Stimulated activated CD4-positive, alpha-beta T cell treated with anti-CD3 and anti-CD28 coated beads, Interleukin-1b, Interleukin-23, amount 100 ng/mL, for 24 hours (primary cell): ENCODE measurements around the gene PPP1R9B.

ENCODE experiments used
- DNase-seq, 4 experiments: peaks; one replicate each; pipeline ENCODE4 v3.0.0-alpha.2; 2020; ENCODE audit warnings: low read depth in 4 of 4, low spot score in 1 of 4

Gene PPP1R9B

DNA sequence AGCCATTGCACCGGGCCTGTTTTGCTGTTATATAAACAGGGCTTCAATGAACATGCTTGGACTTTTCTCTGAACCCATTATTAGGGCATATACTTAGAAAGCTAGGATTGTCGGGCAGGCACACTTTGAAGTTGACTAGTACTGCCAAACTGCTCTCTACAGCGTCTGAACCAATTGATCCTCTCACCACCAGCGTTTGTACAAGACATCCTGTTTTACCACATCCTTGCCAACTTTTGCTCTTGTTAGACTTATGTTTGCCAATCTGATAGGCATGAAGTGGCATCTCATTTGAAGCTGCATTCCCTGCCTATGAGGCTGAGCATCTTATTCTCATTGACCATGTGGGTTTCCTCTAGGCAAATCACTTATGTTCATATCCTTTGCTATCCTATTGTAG, 7.4 kb upstream of the PPP1R9B start:
- no peak for DNase-seq

DNA sequence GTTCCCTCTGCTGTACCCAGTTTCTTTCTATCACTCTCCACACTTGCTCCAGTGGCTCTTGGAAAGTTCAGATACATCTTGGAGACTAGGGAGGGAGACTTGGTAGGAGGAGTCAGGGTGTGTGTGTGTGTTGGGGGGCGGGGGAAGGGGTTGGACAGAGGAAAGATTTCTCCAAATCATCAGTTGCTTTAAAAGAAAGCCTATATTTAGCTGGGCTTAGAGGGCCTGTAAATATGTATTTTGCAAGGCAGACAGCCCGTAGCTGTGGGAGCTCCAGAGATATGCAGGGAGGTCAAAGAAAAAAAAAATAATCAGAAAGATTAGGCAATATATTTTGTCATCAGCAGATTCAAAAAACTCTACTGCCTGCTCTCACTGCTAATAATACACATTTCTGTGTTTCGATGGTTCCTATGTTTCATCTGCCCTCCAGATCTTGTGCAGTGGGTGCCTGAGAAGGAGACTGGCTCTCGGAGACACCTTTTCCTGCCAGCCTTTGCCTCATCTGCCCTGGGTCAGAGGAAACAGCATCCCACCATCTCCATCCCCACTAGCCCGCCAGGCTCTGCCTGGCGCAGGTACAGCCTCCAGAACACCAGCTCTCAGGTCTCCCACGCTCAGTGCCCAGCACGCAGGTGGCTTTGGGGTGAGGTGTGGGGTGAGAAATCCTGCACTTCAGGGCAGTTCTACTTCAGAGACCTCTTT, 4.8 kb upstream of the PPP1R9B start:
- no peak for DNase-seq

DNA sequence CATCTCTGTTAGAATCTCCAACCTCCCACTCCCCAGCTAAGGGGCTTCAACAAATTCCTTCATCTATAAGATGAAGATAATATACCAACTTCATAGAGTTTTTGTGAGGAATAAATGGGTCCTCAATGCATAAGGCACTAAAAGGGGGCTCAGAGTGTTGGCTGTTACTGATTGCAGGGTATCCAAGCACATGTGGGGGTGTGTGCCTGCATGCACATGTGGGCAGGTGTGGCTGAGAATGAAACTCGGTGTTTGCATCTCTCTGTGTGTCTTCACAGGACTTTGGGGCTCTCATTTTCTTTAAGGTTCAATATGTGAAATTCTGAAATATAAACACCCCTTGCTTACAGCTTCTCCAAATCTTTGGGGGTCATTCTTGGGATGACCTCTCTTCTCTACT, 4.1 kb upstream of the PPP1R9B start:
- DNase-seq = no peak

DNA sequence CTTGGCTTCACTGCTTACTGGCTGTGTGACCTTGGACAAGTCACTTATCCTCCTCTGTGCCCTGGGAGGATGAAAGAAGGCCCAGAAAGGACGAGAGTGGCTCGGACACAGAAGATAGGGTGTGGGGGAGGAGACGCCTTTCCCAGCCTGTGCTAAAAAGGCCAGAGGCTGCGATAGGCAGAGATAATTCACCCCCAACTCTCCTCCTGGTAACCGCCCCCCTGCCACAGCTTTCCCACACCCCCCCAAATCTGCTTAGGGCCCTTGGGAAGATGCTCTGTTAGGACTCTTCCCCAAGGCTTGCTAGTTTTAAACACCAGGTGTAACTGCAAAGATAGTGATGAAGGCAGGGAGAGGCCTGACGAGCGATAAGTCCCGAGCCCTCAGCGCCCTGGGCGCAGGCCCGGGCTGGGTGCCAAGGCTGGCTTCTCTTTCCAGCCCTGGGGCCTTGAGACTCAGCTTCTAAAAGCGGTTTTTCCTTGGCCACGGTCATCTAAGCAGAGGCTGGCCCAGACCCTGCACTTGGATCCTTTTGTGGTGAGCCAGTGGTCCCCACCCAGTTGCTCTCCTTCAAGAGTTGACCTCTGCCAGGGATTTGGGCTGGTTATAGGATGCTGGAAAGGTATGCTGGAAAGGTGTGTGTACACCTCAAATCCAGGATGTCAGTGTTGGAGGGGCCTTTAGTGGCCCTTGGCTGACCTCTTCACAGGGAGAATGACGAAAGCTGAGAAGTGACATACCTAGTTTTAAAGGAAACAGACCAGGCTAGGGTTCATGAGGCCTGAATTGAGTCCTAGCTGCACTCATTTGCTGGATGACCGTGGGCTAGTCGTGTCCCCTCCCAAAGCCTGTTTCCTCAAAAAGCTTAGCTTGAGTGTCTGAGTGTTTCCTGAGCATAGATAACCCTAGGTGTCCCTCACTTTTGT, 3.4 kb upstream of the PPP1R9B start:
- no peak for DNase-seq

DNA sequence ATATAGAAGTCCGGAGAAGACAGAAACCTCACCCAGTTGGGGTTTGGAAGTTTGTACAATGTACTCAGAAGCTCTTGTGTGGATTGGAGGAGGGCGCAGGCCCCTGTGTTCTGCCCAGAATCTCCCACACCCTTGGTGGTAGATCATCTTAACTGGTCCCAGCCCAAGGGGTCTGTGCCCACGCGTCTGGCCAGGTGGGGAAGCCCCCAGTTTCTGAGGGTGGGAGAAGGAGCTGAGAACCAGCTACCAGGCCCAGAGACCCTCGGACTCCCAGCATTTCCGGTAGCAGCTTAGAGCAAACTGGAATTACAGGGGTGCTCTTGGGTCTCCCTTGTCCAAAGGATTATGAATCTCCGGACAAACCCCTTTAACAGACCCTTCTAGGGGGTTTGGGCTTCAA, 2.3 kb upstream of the PPP1R9B start:
- DNase-seq = no peak

DNA sequence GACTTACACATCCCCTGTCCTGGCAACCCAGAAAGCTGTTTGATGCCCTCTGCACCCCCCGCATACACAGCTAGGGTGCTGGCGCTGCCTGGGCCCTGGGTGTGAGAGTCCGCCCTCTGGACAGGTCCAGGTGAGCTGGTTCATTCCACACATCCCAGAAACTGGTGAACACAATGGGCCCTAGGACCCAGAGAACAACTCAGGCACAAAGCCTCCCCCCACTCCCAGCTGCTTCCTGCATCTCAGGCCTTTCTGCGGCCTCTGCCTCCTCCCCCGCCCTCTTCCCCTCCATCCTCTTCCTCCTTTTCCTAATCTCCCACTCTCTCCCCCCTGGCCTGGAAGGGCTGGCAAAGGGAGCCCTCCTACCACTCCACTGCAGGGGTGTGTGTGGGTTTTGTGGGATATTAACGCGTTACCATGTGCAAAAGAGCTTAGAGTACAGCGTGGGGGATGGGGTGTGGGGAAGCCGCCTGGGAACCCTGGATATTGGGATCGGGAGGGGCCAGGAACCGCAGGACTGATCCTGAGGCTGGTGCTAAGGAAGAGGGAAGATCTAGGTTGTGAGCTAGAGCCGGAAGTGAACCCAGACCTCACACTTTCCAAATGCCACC, 1.6 kb upstream of the PPP1R9B start:
- no peak for DNase-seq

DNA sequence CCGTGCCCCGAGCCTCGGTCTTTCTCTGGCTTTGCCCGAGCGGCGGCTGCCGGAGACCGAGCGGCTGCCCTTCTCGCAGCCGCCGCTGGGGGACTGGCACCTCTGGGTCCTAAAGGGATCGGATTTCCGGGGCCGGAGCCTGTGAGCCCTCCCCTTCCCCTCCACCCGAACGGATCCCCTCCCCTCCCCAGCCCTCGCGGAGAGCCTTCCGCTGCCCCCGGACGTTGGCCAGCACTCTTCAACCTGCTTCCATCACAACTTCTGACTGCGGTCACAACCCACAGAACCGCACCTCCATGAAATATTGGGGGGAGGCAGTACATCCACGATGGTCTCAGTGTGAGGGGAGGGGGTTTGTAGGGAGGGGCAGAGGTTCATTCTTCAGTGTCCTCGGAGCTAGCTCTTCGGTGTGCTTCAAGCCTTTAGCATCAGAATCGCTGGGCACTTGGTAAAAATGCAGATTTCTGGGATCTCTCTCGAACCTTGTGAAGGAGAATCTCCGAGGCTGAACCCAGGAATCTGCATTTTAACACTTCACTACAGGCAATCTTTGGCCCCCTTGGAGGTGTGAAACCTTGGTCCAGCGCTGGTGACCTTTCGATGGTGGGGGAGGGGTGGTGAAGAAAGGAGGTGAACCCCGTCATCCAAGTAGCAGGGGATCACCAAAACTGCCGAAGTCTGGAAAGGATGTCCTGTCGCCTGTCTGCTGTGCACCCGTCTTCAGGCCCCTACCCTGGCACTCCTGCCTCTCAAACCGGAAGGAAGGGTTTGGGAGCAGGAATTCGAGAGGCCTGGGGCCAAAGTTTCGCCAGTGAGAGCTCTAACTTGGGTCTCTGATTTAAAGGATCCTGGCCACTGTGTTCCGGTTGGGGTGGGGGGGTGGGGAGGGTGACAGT, 812 bp upstream of the PPP1R9B start:
- DNase-seq = peak; percentile 60 to 88 (median 75)

DNA sequence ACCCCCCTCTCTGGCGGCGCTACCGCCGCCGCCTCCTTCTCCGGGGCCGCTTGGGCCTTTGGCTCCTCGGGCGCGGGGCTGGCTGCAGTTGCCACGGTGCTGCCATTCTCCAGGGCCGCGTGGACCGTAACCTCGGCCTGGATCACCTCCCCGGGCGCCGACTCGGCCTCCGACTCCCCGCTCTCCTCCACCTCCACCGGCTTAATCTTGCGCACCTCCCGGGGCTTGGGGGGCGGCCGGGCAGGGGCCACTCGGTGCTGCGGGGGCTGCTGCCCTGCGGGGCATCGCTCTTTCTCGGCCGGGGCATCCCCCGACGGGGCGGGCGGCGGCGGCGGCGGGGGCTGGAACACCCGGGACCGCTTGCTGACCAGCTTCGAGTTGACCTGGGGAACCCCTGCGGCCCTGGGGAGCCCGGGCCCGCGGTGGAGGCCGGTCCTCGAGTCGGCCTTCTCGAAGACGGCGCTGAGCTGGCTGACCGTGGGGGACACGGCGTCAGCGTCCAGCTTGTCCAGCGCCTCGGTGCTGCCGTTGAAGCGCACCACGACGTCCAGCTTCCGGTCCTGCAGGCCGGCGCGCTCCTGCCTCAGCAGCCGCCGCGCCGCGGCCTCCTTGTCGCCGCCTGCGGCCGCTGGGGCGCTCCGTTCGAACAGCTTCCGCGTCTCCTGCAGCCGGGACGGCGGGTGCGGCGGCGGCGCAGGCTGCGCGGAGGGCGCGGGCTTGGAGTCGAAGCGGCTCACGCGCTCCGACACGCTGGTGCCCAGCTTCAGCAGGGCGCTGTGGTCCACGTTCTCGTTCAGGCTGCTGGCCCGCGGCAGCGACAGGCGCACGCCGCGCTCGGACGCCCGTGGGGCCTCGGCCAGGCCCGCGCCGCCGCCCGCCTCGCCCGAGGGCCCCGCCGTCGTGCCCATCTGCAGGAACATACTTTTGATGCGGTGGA, 792 bp downstream of the PPP1R9B start:
- DNase-seq = no peak

DNA sequence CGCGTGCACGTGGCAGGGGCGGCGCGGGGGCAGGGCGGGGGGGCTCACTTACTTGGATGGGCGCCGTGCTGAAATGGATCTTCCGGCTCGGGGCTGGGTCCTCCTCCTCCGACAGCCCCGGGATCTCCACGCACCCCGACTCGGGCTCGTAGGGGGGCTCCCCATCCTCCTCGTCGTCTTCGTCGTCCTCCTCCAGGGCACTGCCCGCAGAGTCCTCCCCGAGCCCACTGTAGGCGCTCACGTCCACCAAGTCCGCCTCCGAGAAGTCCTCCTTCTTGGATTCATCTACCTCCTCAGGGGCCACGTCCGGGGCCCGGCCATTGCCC, 1.4 kb downstream of the PPP1R9B start:
- DNase-seq = no peak

DNA sequence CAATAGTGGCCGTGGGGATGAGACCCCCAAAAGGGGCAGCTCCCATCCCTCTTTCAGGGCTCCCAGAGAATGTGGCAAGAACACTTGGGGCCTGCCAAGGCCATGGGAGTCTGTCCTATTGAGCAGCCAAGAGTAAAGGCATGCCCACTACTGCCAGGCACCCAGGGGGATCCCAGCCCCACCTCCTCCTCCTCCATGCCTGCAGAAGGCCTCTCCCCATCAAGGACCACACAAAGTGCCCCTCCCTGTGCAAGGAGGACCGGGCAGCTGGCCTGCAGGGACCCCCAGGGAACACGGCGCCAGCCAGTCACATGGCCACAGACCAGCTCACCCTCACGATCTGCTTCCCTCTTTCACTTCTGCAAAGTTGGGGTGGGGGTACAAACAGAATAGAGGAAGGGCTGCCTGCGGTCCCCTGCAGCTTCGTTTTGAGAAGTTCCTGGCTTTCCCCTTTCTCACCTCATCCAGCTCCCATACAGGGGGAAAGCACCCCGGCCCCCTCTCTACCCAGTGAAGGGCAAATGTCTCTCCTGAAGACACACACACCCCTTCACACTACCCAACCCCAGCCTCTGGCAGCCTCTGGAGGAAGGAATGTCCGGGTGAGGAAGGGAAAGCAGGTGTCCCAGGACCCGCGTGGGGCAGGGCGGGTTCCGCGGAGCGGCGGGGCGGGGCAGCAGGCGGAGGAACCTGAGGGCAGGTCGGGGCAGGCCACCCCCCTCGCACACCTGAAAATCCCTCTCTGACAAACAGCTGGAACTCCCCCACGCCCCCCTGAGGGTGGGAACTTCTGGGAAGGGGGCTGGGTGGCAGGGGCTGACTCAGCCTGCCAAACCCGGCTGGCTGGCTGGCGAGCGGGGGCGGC, 2.0 kb downstream of the PPP1R9B start:
- DNase-seq = peak in 2 of 4 experiments; percentile 70 to 82

DNA sequence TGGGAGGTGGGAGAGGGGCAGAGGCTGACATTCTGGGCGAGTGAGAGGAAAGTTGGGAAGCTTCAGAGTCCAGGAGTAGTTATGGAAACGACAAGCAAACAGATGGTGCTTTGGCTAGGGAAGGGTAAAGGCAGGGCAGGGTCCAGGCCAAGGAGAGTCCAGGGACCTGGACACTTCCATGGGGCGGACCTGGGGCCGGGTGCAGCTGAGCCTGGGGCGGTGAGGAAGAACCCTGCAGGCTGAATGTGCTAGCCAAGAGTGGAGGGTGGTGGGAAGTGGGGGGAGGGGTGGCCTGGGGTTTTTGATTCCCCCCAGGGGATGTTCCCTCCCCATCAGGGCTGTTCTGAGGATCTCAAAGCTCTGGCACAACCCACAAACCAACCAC, 2.6 kb downstream of the PPP1R9B start:
- DNase-seq = no peak

DNA sequence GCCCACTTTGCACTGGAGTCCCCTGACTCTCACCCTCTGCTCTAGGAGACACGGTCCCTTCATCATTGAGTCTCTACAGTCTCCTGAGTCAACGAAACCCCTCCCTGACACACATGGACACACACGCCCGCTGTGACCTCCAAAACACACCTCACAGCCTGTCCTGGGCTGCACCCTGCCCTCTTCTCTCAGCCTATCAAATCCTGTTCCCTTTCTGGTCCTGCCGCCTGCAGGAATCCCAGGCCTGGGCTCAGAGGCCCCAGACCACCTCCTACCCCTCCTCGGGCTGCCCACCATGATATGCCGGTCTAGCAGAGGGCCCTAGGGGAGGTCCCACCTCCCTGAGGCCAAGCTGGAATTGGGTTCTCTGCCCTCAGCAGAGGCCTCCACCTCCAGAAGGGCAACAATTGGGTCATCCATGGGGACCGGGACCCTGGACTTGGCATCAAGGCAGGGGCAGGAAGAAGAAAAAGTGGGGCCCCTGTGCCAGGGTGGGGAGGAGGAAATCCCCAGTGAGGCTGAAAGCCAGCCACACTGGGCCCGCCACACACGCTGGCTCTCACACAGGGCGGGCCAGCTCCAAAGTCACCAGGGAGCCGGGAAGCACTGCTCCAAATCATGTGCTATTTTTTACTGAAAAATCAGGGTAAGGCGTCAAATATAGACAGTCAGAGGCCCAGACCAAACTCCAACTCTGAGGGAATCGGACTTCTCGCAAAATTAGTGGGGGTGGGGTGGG, 3.4 kb downstream of the PPP1R9B start:
- no peak for DNase-seq

DNA sequence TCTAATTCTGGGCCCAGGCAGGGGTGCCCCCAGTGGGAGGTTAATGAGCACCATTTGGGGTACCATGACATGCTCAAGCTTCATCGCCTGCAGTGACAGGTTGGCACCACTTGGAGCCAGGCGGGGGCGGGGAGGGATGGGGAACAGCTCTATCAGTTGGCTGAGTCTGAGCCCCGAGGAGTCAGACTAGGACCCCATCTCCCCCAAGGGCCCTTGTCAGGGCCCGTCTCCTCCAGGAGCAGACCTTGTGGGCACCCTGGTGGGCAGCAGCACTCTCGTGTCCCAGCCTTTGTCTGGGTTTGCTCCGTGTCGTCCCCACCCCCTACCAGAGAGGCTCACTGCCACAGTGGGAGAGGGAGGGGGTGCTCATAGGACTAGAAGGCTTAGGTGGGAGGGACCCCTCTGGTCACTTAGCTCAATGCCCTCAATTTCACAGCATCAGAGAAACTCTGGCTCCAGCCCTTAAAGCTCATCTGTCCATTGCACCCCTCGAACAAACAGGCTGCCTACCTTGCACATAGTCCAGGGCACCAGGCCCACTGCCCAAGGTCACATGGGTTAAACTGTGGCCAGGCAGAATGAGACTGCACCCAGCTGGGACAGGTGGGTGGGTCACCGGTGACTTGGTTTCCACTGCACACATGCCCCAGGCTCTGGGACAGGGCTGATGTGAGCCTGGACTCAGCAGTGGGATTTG, 4.1 kb downstream of the PPP1R9B start:
- no peak for DNase-seq

DNA sequence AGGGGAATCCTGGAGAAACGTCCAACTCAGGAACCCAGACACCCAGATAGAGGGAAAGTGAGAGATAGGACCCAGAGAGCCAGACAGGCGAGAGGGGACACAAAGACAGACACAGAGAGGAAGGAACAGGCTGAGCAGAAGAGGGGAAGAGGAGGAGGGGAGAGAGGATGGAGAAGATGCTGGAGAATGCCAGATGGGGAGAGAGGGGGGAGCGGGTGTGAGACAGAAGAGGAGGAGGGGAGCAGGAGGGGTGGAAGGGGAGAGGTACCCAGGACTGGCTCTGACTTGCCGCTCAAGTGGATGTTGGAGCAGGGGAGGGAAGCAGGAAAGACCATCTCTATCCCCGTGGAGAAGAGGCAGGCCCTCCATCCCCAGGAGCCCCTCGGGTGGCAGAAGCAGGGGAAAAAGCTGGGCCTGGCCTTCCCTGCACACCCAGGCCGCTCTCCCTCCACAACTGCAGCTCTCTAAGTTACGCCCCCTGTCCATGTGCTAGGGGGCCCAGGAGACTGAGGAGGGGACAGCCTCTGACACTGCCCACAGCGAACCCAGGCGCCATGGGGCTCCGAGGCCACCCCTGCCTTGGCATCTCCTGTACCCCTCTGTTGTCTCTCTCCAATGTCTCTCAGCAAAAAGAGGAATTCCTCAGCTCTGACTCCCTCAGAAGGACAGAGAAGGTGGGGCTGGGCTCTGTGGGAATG, 4.8 kb downstream of the PPP1R9B start:
- no peak for DNase-seq

DNA sequence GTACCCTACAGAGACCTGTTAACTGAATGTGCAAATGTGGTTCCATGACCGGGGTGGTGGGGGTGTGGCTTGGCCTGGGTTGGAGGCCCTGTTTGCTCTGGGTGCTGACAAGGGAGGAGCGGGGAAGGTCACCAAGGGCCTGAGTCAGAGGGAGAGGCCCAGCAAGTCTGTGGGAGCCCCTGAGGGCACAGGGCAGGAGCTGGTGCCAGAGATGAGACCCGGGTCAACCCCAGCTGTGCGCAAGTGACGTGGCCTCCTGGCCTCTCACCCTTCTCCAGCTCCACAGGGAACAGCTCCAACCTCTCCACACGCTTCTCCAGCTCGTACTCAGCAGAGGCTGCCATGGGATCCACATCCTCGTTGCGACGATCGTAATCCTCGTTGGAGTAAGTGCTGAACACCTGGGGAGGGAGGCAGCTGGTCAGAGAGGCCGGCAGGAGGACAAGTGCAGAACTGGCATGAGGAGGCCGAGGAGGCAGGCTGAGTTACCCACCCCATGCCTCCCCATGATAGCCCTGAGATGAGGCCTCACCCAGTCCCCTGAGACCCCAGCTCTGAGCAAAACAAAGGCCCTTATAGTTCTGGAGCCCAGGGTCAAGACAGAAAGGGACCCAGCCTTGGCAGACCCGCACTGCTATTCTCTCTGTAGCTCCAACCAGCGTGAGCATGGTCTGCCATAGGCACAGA, 5.5 kb downstream of the PPP1R9B start:
- no peak for DNase-seq

DNA sequence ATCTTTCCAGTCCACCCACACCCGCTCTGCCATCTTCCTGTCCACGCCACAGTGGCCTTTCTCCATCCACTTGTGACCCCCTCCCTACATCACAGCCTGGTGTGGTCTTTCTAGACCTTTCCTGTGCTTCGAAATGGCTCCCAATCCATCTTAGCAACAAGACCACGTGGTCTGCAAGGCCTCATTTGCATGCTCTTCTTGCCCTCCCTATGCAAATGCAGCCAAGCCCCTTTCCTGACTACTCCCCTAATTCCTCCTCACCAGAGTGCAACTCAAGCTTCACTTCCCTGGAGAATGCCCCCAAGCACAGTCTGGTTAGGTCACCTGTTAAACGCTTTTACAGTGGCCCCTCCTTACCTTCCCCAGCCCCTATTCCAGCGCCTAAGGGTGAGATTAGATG, 6.1 kb downstream of the PPP1R9B start:
- DNase-seq = no peak
